Skin of body (tissue), 2 donors: ENCODE measurements around the gene SOCS4. TPM values are rescaled to one million over a fixed set of nuclear protein-coding genes. Genes with fewer than 3 reads are reported as not detected.
"Not testable (repeated sequence)": the region's sequence is repeated elsewhere in the genome, so short reads cannot be mapped to it uniquely, and the experiment has no call there.

ENCODE experiments used
- DNase-seq: peaks from one replicate; lab custom pipeline; 2025; lab: John Stamatoyannopoulos, UW
- total RNA-seq: library from RNA; depleted of rRNA; stranded (reverse); fragments of >200 nt; gene quantifications from one replicate; pipeline ENCODE4 v1.2.3, GENCODE V29; 2014

Gene SOCS4, protein sequence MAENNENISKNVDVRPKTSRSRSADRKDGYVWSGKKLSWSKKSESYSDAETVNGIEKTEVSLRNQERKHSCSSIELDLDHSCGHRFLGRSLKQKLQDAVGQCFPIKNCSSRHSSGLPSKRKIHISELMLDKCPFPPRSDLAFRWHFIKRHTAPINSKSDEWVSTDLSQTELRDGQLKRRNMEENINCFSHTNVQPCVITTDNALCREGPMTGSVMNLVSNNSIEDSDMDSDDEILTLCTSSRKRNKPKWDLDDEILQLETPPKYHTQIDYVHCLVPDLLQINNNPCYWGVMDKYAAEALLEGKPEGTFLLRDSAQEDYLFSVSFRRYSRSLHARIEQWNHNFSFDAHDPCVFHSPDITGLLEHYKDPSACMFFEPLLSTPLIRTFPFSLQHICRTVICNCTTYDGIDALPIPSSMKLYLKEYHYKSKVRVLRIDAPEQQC
- total RNA-seq: 12.5 TPM

DNA sequence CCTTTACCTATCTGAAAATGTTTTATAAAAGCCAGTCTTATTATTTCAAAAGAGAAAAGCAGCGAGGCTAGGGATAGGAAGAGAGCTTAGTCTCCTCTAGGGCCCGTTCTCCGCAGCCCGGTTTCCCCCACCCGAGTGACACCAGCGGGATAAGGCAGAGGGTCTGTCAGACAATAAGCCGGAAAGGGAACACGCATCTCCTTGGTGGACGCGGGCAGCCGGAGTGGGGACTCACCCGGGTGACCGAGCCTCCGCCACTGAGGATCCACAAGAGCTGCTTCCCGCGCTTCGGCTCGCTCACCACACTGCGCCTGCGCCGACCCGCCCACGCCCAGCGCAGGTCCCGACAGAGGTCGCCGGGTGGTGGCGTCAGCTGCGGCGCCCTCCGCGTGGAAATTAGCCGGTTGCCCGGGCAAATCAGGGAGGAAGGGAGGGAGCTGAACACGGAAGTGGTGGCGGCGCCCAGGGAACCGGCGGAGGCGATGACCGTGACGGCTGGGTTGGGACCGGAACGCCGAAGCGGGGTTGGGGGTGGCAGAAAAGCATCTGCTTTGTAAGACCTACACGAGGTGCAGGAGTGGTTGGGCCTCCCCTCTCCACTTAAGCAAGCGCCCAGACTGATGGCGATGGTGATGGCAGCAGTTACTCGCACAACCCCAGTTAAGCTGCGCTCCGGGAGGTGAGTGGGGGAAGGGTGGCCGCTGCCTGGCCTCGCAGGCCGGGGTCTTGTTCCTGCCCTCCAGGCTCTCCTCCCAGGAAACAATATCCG lies at the start of gene SOCS4, which contains the start of gene WDHD1:
Gene SOCS4, plus strand, starts transcription at position 444 of the 769 bp plus-strand sequence. CDS start 15,806 bp downstream, outside the sequence.
Gene WDHD1, minus strand, starts transcription at position 307 of the 769 bp plus-strand sequence. CDS start 312 bp downstream, outside the sequence.
- DNase-seq: peak; percentile 93

DNA sequence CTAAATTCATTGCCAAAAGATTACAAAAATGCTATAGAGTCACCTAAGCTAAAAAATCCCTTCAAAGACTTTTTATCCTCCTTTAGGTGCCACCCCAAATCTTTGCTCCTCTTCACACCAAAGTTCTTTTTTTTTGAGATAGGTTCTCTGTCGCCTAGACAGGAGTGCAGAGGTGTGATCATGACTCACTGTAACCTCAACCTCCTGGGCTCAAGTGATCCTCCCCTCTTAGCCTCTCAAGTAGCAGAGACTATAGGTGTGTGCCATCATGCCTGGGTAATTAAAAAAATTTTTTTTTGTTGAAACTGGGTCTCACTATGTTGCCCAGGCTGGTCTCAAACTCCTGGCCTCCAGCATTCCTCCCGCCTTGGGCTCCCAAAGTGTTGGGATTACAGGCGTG lies 48.0 kb upstream of the SOCS4 start:
- no peak for DNase-seq

DNA sequence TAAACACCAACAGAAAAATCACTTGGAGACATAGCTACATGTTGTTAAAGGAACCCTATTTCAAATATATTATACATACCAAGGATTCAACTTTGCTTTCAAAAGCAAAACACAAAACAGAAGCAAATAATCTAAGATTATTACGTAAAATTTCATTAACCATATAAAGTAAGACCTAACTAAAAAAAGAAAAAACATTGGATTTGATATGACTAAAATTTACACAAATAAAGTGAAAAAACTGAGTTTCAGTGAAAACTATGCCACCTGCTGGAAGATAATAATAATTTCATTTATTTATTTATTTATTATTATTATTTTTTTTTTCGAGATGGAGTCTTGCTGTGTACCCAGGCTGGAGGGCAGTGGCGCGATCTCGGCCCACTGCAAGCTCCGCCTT lies 45.3 kb upstream of the SOCS4 start:
- DNase-seq: no peak

- DNase-seq: no peak
These were observed 41.9 kb upstream of the SOCS4 start for GRCh38 chr14:54985156-54985555.

- no peak for DNase-seq
These were observed 26.7 kb upstream of the SOCS4 start for GRCh38 chr14:55000381-55000780.

DNA sequence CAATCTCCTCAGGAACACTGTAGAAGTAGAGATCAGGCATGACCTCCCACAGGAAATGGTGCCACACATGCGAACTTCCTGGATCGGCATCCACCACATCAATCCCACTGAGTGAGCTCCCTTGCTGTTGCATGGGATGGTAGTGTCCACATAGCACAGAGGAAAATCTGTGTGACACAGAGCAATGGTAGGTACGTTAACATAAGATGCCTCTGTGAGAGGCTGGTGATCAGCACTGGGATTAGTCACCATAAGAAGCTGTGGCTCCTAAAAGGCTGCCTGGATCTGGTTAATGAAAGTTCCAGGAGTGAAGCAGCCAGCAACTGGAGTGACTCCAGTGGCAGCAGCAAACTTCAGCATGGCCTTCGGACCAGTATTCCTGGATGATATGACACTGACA lies 22.0 kb upstream of the SOCS4 start:
- no peak for DNase-seq

GRCh38 chr14:55015006-55015405 lies 12.0 kb upstream of the SOCS4 start:
- DNase-seq: no peak

- DNase-seq: no peak
These were observed 7.0 kb upstream of the SOCS4 start for GRCh38 chr14:55019968-55020554.

DNA sequence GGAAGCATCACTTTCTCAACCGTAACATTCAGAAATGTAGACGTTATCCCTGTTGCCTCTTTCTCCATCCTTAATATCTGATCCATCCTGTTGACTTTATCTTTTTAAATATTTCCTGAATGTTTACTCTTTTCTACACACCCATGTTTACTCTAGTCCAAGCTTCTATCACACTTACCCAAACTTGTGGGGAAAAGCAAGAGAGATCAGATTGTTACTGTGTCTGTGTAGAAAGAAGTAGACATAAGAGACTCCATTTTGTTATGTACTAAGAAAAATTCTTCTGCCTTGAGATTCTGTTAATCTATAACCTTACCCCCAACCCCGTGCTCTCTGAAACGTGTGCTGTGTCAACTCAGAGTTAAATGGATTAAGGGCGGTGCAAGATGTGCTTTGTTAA lies 2.7 kb upstream of the SOCS4 start:
- DNase-seq: not testable (repeated sequence)

GRCh38 chr14:55025948-55026347 lies 1.1 kb upstream of the SOCS4 start:
- no peak for DNase-seq

DNA sequence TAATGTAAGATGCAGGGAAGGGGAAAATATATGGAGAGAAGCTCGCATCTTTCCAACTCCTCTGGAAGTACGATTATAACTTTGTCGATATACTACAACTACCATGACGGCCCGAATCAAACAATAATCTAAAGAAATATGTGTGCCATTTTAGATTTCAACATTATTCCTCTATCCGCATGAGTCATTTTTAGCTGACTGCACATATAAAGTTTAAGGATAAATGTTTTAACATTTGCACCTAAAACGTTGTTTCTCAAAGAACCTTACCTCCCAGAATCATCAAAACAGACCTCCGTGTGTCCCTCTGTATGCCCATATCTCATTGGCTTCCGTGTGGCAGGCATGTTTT lies 619 bp upstream of the SOCS4 start:
- no peak for DNase-seq

- no peak for DNase-seq
These were observed 1.0 kb downstream of the SOCS4 start for GRCh38 chr14:55028066-55028465.

- DNase-seq: no peak
These were observed 1.4 kb downstream of the SOCS4 start for GRCh38 chr14:55028476-55028875.

- no peak for DNase-seq
These were observed 4.2 kb downstream of the SOCS4 start for GRCh38 chr14:55031190-55031589.

- not testable (repeated sequence) for DNase-seq
These were observed 11.0 kb downstream of the SOCS4 start for GRCh38 chr14:55037995-55038394.

DNA sequence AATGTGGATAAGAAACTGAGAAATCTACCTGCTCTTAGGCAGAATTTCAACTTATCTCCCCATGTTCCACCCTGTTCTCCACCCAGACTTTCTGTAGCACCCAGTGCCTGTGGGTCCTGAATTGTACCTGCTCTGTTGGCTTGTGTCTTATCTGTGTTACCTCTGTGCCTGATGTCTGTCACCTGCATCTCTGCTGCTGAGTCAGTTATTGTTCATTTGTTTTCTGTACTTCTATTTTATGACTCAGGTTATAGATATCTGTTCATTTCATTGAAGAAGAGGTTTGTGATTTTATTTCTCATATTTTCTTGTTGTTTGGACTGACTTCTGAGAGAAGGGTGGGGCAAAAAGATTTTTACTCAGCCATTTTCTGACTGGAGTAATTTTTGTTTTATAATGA lies 11.7 kb downstream of the SOCS4 start:
- DNase-seq: no peak

- no peak for DNase-seq
These were observed 16.5 kb downstream of the SOCS4 start for GRCh38 chr14:55043528-55043927.

- no peak for DNase-seq
These were observed 18.1 kb downstream of the SOCS4 start for GRCh38 chr14:55045087-55045486.

DNA sequence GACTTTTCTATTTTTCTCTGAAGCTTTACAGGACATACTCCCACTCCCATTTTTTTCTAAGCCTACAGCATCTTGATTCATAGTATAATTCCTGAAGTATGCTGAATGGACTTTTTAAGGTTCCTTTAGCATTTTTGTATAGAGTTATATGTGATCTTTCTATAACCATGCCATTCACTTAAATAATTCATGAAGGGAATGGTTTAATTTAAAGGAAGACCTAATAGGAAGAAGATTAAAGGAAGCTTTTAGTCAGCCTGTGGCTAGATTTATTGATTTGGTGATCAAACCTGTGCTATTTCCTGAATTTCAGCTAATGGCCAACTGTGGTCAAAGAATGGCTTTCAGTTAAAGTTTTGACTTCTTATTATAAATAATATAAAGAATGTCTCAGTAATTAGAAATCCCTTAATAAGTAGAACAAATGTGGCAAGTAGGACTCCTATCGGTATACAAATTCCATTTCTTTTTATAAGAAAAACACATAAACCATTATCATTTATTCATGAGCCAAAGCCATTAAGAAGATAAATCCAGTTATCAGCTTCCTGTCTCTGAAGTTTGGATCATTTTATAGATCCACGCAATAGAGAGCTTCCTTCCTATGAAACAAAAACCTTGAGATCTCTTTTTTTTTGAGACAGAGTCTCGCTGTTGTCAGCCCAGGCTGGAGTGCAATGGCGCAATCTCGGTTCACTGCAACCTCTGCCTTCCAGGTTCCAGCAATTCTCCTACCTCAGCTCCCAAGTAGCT lies 20.4 kb downstream of the SOCS4 start:
- DNase-seq: no peak

- DNase-seq: no peak
These were observed 21.9 kb downstream of the SOCS4 start for GRCh38 chr14:55048900-55049436.

- DNase-seq: no peak
These were observed 24.1 kb downstream of the SOCS4 start for GRCh38 chr14:55051165-55051422.
